Activated naive CD8-positive, alpha-beta T cell treated with anti-CD3 and anti-CD28 coated beads, Interleukin-2, amount 50 U/mL, for 24 hours (primary cell): ENCODE measurements around the gene HOXD13.
A peak's percentile ranks its signal among the peaks of the same experiment; 100 is the strongest.

ENCODE experiments used
- ATAC-seq: fragments of 150-1000 bp; cut with Tn5 transposase; one replicate; pipeline ENCODE4 v1.10.0; 2021
- DNase-seq: peaks from one replicate; pipeline ENCODE4 v3.0.0; 2021
- H3K27ac Mint-ChIP-seq: one replicate; pipeline ENCODE4 v1.8.0; 2021; ENCODE audit warnings: mild to moderate bottlenecking, mixed read lengths
- H3K27me3 Mint-ChIP-seq: one replicate; pipeline ENCODE4 v1.8.0; 2021; ENCODE audit warnings: mixed read lengths
- H3K36me3 Mint-ChIP-seq: one replicate; pipeline ENCODE4 v1.8.0; 2021; ENCODE audit warnings: low read depth, mixed read lengths
- H3K4me1 Mint-ChIP-seq: one replicate; pipeline ENCODE4 v1.8.0; 2021; ENCODE audit warnings: mixed read lengths
- H3K4me3 Mint-ChIP-seq: one replicate; pipeline ENCODE4 v1.8.0; 2021; ENCODE audit warnings: mild to moderate bottlenecking, moderate library complexity, mixed read lengths
- H3K9me3 Mint-ChIP-seq: one replicate; pipeline ENCODE4 v1.8.0; 2021; ENCODE audit warnings: mixed read lengths

Gene HOXD13

GRCh38 chr2:176096986-176097819, 4.7 kb downstream of the HOXD13 start:
- H3K9me3 Mint-ChIP-seq, result no peaks in the 10 kb centered on the region
- H3K4me3 Mint-ChIP-seq, result peak overlapping the region; percentile 70
- H3K27me3 Mint-ChIP-seq, result peaks cover 86% of the 10 kb centered on the region
- H3K36me3 Mint-ChIP-seq, result no peaks in the 10 kb centered on the region
- ATAC-seq (no peak), DNase-seq (peak; percentile 62)
- no peak overlapping the region for H3K27ac Mint-ChIP-seq
- H3K4me1 Mint-ChIP-seq, result peaks cover 25% of the 10 kb centered on the region

DNA sequence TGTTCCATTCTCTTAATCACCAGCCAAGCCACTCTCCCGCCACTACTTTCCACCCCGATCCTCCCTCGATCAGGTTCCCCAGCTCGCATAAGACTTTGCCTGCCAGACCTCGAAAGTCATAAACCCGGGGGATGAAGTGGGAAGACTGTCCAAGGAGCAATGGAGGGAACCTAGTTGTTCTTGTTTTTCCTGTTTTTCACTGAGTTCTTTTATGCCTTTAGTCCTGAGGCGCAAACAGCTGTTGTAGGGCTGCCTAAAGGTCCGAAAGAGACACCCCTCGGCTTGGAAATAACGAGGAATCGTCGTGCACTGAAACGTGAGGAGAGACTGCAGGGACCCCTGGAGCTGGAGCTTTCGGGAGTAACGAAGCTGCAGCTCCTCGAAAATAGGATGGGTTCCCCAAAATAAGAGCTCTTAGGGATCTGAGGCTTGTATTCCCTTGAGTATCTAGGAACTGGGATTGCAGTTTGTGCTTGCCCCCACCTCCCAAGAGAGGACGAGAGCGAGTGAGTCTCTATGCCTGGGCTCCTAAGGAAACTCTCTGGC, 5.4 kb downstream of the HOXD13 start:
- no peaks in the 10 kb centered on the region for H3K36me3 Mint-ChIP-seq
- peaks cover 92% of the 10 kb centered on the region for H3K27me3 Mint-ChIP-seq
- peaks cover 25% of the 10 kb centered on the region for H3K4me1 Mint-ChIP-seq
- no peak overlapping the region for H3K27ac Mint-ChIP-seq
- DNase-seq (no peak), ATAC-seq (no peak)
- H3K9me3 Mint-ChIP-seq, result no peaks in the 10 kb centered on the region
- peak overlapping the region; percentile 19 for H3K4me3 Mint-ChIP-seq

DNA sequence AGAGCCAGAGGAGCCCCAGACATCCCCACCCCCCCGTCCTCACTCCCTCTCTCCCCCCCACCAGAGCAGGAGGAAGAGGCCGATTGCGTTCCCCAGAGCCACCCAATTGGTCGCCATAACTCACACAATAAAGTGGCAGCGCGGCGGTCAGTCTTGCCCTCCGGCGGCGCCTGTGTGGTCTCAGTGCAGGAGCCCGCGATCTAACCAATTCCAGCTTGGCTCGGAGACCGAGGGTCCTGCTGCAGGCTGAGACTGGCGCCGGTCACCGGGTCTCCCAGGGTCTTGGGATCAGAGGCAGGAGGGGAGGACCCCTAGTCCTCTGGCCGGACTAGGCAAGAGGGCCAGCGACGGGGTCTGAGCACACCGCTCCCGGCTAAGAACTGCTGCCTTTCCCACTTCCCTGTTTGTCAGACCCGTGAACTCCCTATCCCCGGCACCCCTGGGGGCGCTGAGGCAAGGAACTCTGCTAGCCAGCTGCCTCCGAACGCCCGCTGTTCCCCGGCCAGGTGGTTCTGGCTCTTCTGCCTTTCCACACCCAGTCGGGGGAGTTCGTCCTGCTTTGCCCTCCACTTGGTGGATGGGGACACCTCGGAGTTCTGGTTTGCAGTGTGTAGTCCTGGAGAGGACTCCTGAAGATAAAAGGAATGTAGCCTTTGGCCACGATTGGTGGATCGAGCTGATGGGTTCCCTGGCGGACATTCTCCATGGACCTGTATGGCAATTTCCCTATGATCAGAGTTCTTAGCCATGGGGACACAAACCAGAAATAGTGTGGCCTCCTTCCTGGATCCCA, 6.0 kb downstream of the HOXD13 start:
- ATAC-seq, result no peak
- H3K4me1 Mint-ChIP-seq, result peaks cover 21% of the 10 kb centered on the region
- H3K36me3 Mint-ChIP-seq, result no peaks in the 10 kb centered on the region
- DNase-seq, result no peak
- H3K27ac Mint-ChIP-seq, result no peak overlapping the region
- H3K27me3 Mint-ChIP-seq, result peaks cover 92% of the 10 kb centered on the region
- H3K4me3 Mint-ChIP-seq, result no peak overlapping the region
- H3K9me3 Mint-ChIP-seq, result no peaks in the 10 kb centered on the region

DNA sequence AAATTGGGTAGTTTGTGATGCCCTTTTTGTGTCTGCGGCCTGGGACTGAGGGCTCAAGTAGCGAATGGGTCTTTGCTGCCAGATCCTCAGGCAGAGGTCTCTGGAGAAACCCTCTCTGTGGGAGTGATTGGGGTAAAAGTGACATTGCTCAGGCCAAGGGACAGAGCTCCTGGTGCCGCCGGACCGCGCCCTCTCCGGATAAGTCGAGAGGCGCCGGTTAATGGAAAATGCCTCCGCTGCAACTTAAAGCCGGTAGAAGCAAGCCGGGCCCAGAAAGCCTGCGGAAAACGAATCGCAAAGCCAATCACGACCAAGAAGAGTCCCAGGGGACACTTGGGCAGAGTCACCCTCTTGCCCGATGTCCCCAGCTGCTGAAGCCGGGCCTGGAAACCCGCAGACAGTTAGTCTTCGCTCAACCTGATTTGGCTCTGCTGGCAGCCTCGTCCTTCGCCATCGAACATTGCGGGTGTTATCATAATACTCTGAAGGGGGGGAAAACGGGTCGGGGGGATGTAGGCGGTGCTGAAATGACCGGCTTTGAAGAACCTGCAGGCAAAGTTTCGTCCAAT, 6.7 kb downstream of the HOXD13 start:
- H3K36me3 Mint-ChIP-seq, result no peaks in the 10 kb centered on the region
- H3K4me3 Mint-ChIP-seq, result no peak overlapping the region
- H3K4me1 Mint-ChIP-seq, result peaks cover 18% of the 10 kb centered on the region
- no peaks in the 10 kb centered on the region for H3K9me3 Mint-ChIP-seq
- H3K27me3 Mint-ChIP-seq, result peaks cover 92% of the 10 kb centered on the region
- DNase-seq (no peak), ATAC-seq (no peak)
- no peak overlapping the region for H3K27ac Mint-ChIP-seq

- Mint-ChIP-seq H3K36me3 (no peaks in the 10 kb centered on the region), H3K27me3 (peaks cover 92% of the 10 kb centered on the region), H3K27ac (no peak within 1 kb of the TSS), H3K4me3 (no peak within 1 kb of the TSS), H3K4me1 (peaks cover 21% of the 10 kb centered on the region), H3K9me3 (no peaks in the 10 kb centered on the region)
- ATAC-seq (no peak), DNase-seq (no peak)
Observed at GRCh38 chr2:176099728-176100546, 7.4 kb downstream of the HOXD13 start, which contains the start of gene HOXD12. Gene HOXD12, plus strand, starts transcription at chr2:176099795. Its CDS starts 7 bp downstream, at chr2:176099802.

- no peak overlapping the region for H3K4me3 Mint-ChIP-seq
- peaks cover 92% of the 10 kb centered on the region for H3K27me3 Mint-ChIP-seq
- DNase-seq, result no peak
- no peaks in the 10 kb centered on the region for H3K9me3 Mint-ChIP-seq
- no peak for ATAC-seq
- no peak overlapping the region for H3K27ac Mint-ChIP-seq
- H3K4me1 Mint-ChIP-seq, result peaks cover 22% of the 10 kb centered on the region
- H3K36me3 Mint-ChIP-seq, result no peaks in the 10 kb centered on the region
Observed at GRCh38 chr2:176100547-176101140, 8.1 kb downstream of the HOXD13 start.

- Mint-ChIP-seq H3K36me3 (no peaks in the 10 kb centered on the region), H3K9me3 (no peaks in the 10 kb centered on the region), H3K27ac (no peak overlapping the region), H3K4me3 (no peak overlapping the region), H3K27me3 (peaks cover 92% of the 10 kb centered on the region), H3K4me1 (peaks cover 24% of the 10 kb centered on the region)
- no peak for ATAC-seq
- DNase-seq, result no peak
Observed at GRCh38 chr2:176101216-176101830, 8.8 kb downstream of the HOXD13 start.

- Mint-ChIP-seq H3K27ac (no peak overlapping the region), H3K9me3 (no peaks in the 10 kb centered on the region), H3K36me3 (no peaks in the 10 kb centered on the region), H3K4me3 (no peak overlapping the region), H3K27me3 (peaks cover 90% of the 10 kb centered on the region), H3K4me1 (peaks cover 21% of the 10 kb centered on the region)
- ATAC-seq (no peak), DNase-seq (no peak)
Observed at GRCh38 chr2:176101842-176102241, 9.3 kb downstream of the HOXD13 start.

DNA sequence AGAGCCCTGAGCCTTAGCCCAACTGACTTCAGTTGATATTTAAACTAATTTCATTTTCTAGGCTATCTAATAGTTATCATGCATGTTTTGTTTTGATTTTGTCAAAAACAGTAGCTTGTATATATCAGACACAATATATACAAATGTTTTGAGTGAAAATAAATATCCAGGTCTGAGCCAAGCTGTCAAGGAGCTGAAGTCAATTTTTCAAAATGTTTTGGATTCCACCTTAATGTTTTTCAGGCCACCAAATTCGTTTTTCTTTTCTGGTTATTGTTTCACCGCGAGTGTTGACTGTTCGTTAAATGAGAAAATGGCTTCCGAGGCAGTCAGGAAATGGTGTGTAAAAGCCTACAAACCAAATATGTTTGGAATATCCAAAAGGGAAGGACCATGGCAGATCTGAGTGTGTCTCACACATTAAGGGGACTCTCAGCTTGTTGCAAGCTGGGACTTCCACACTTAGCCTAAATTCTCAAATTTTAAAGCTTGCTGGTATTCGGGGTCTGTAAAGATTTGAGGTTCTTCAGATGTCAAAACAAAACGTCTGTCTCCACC, 9.9 kb downstream of the HOXD13 start:
- no peak for ATAC-seq
- no peak for DNase-seq
- H3K36me3 Mint-ChIP-seq, result no peaks in the 10 kb centered on the region
- H3K9me3 Mint-ChIP-seq, result no peaks in the 10 kb centered on the region
- peaks cover 89% of the 10 kb centered on the region for H3K27me3 Mint-ChIP-seq
- H3K4me1 Mint-ChIP-seq, result peaks cover 20% of the 10 kb centered on the region
- H3K27ac Mint-ChIP-seq, result no peak overlapping the region
- H3K4me3 Mint-ChIP-seq, result no peak overlapping the region

DNA sequence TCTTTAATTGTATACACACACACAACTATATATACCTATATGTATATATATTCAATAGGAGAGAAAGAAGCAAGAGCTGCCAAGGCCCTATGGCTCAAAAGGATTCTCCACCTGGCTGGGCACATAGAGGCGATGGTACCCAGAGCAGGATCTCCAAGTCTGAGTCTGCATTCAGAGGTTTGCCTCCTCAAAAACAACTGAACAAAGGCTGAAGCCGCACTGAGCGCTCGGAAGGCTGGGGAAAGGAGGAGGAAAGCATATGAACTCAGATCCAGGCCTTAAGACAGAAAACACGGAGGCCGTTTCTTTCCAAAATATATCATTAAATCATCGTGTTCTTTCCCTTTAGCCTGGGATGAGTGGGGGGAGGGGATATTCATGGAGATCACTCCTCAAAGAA, 10.7 kb downstream of the HOXD13 start:
- no peaks in the 10 kb centered on the region for H3K9me3 Mint-ChIP-seq
- DNase-seq (no peak), ATAC-seq (no peak)
- no peak overlapping the region for H3K4me3 Mint-ChIP-seq
- no peak overlapping the region for H3K27ac Mint-ChIP-seq
- H3K4me1 Mint-ChIP-seq, result peaks cover 14% of the 10 kb centered on the region
- H3K36me3 Mint-ChIP-seq, result no peaks in the 10 kb centered on the region
- H3K27me3 Mint-ChIP-seq, result peaks cover 83% of the 10 kb centered on the region

DNA sequence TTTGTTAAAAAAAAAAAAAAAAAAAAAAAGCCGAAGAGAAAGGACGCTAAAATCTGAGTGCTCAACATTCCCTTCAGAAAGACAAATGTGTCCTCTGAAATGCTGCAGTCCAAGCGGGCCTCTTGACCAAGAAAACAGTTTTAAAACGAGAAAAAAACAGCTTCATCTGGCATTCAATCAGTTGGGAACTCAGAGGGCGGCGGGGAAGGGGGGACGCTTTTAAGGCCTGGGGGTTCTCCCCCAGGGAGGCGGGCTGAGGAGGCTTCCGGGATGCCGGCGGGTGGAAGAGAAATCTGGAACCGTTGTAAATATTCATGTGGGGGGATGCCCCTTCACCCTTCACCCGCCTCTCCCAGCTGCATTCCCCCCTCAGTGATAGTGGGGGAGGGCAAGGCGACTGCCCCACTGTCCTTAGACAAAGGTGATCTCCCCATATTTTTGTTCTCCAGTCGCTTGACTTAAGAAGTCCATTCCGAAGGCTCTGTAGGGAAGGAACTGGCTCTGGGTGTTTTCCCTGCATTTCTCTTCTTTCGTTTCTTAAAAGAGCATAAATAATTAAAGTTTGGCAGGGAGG, 11.3 kb downstream of the HOXD13 start:
- no peak overlapping the region for H3K27ac Mint-ChIP-seq
- peaks cover 15% of the 10 kb centered on the region for H3K4me1 Mint-ChIP-seq
- no peak for ATAC-seq
- peaks cover 84% of the 10 kb centered on the region for H3K27me3 Mint-ChIP-seq
- no peaks in the 10 kb centered on the region for H3K36me3 Mint-ChIP-seq
- no peaks in the 10 kb centered on the region for H3K9me3 Mint-ChIP-seq
- no peak for DNase-seq
- H3K4me3 Mint-ChIP-seq, result no peak overlapping the region

- peaks cover 20% of the 10 kb centered on the region for H3K4me1 Mint-ChIP-seq
Observed at GRCh38 chr2:176104316-176105077, 12.0 kb downstream of the HOXD13 start.

More at GRCh38 chr2:176104316-176105077, 12.0 kb downstream of the HOXD13 start:
- Mint-ChIP-seq H3K4me3 (no peak overlapping the region), H3K36me3 (peaks cover 4% of the 10 kb centered on the region), H3K27me3 (peaks cover 84% of the 10 kb centered on the region), H3K9me3 (peaks cover 3% of the 10 kb centered on the region), H3K27ac (no peak overlapping the region)
- peak; percentile 60 for ATAC-seq
- no peak for DNase-seq
